MCF 10A (cell line): ENCODE data around the gene NUPR1. TPM values are rescaled to one million over a fixed set of nuclear protein-coding genes. Genes with fewer than 3 reads are reported as not detected.
A peak's percentile ranks its signal among the peaks of the same experiment; 100 is the strongest.

Experiments used
- BruUV-seq: library from RNA; stranded (reverse); fragments of 400-500 nt; replicated peaks from 2 replicates; lab custom pipeline; 2021; lab: Mats Ljungman, UMichigan
- CTCF ChIA-PET: fragments of 300-600 bp; sonication (Branson Sonifier 250); formaldehyde crosslinking; extraction: SDS; loops from one replicate; lab custom pipeline; 2021; ENCODE audit warnings: antibody characterized with exemption, inconsistent platforms; lab: Yijun Ruan, JAX
- POLR2A ChIA-PET: fragments of 300-600, 350-650 bp; sonication (Branson Sonifier 250); formaldehyde crosslinking; extraction: SDS; loops from one replicate; lab custom pipeline; 2020; ENCODE audit warnings: antibody characterized with exemption, inconsistent platforms; lab: Yijun Ruan, JAX
- DNase-seq: peaks from one replicate; pipeline ENCODE4 v3.0.0-alpha.2; 2018; ENCODE audit not compliant: unreplicated experiment
- H3K27ac Mint-ChIP-seq: one replicate; pipeline ENCODE4 v1.8.0; 2022; ENCODE audit warnings: mild to moderate bottlenecking, low read depth, mixed read lengths; ENCODE audit not compliant: unreplicated experiment
- H3K27me3 Mint-ChIP-seq: one replicate; pipeline ENCODE4 v1.8.0; 2022; ENCODE audit warnings: mixed read lengths; ENCODE audit not compliant: insufficient read depth, unreplicated experiment
- H3K36me3 Mint-ChIP-seq: one replicate; pipeline ENCODE4 v1.8.0; 2022; ENCODE audit warnings: mild to moderate bottlenecking, moderate library complexity, mixed read lengths; ENCODE audit not compliant: insufficient read depth, unreplicated experiment
- H3K4me1 Mint-ChIP-seq: one replicate; pipeline ENCODE4 v1.8.0; 2022; ENCODE audit warnings: mixed read lengths; ENCODE audit not compliant: insufficient read depth, unreplicated experiment
- H3K4me3 Mint-ChIP-seq: one replicate; pipeline ENCODE4 v1.8.0; 2022; ENCODE audit warnings: mild to moderate bottlenecking, moderate library complexity, mixed read lengths; ENCODE audit not compliant: unreplicated experiment
- H3K9me3 Mint-ChIP-seq: one replicate; pipeline ENCODE4 v1.8.0; 2022; ENCODE audit warnings: mixed read lengths; ENCODE audit not compliant: unreplicated experiment
- CTCF ChIP-seq: fragments of 200-600 bp; IDR thresholded peaks from one replicate; pipeline ENCODE4 v1.8.0; 2022; ENCODE audit warnings: antibody characterized with exemption, mild to moderate bottlenecking; ENCODE audit not compliant: unreplicated experiment
- intact Hi-C: fragments of 100-400 bp; cut with micrococcal nuclease; formaldehyde crosslinking; loops from 2 replicates; pipeline ENCODE4 v1.14.1; 2022
- total RNA-seq: library from RNA; stranded (reverse); gene quantifications from 2 replicates; pipeline ENCODE4 v1.2.3, GENCODE V29; 2022

NUPR1 gene
- total RNA-seq, 1 experiment from 2014 or later: 291 TPM

DNA sequence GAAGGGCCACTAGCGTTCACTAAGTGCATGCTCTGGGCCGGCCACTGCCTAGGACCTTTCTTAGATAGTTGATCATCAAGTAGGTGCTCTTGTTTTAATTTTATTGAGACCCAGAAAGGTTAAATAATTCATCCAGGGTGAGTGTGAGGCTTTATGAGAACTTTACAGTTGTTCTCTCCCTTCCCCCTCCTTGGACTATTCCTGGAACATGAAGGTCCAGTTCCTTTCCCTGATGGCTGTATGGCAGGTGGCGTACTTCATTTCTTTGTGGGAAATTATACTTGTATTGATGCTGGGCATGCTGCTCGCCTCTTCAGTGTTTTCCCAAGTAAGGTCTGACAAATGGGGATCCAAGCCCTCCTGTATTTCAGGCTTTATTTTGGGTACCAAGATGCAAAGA, 23.4 kb upstream of the NUPR1 start:
- peaks cover 15% of the 10 kb centered on the region for H3K36me3 Mint-ChIP-seq
- ChIA-PET POLR2A (no interaction called here), CTCF (no interaction called here)
- H3K27me3 Mint-ChIP-seq: no peaks in the 10 kb centered on the region
- no peak for TF ChIP-seq CTCF
- no TSS peak for BruUV-seq
- no peak overlapping the region for H3K27ac Mint-ChIP-seq
- DNase-seq: no peak
- no peaks in the 10 kb centered on the region for H3K4me1 Mint-ChIP-seq
- H3K9me3 Mint-ChIP-seq: peaks cover 7% of the 10 kb centered on the region
- intact Hi-C loops: no loop called here
- no peak overlapping the region for H3K4me3 Mint-ChIP-seq

- POLR2A ChIA-PET: no interaction called here
- CTCF ChIA-PET: no interaction called here
- DNase-seq: no peak
- H3K27me3 Mint-ChIP-seq: no peaks in the 10 kb centered on the region
- peaks cover 15% of the 10 kb centered on the region for H3K36me3 Mint-ChIP-seq
- intact Hi-C loops: no loop called here
- no peaks in the 10 kb centered on the region for H3K4me1 Mint-ChIP-seq
- H3K9me3 Mint-ChIP-seq: peaks cover 7% of the 10 kb centered on the region
- H3K4me3 Mint-ChIP-seq: no peak overlapping the region
- BruUV-seq: no TSS peak
- no peak for TF ChIP-seq CTCF
- H3K27ac Mint-ChIP-seq: no peak overlapping the region
Measured at GRCh38 chr16:28561557-28562187, 22.9 kb upstream of the NUPR1 start.

DNA sequence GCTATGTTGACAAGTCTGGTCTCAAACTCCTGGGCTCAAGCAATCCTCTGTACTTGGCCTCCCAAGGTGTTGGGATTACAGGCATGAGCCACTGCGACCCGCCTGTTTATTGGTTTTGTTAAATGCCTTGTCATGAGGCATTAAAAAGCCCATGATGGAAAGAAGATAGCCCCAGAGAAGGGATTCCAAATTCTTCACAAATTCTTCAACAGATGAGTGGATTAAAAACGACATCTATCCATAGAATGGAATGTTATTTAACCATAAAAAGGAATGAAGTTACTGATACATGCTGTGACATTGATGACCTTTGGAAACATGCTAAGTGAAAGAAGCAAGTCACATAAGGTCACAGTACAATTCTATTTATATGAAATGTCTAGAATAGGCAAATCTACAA, 19.7 kb upstream of the NUPR1 start:
- TF ChIP-seq CTCF: no peak
- intact Hi-C loops: no loop called here
- ChIA-PET POLR2A (no interaction called here), CTCF (no interaction called here)
- no peak overlapping the region for H3K4me3 Mint-ChIP-seq
- H3K27me3 Mint-ChIP-seq: no peaks in the 10 kb centered on the region
- no peak for DNase-seq
- H3K4me1 Mint-ChIP-seq: peaks cover 7% of the 10 kb centered on the region
- no peak overlapping the region for H3K27ac Mint-ChIP-seq
- no peaks in the 10 kb centered on the region for H3K9me3 Mint-ChIP-seq
- peaks cover 9% of the 10 kb centered on the region for H3K36me3 Mint-ChIP-seq
- BruUV-seq: no TSS peak

DNA sequence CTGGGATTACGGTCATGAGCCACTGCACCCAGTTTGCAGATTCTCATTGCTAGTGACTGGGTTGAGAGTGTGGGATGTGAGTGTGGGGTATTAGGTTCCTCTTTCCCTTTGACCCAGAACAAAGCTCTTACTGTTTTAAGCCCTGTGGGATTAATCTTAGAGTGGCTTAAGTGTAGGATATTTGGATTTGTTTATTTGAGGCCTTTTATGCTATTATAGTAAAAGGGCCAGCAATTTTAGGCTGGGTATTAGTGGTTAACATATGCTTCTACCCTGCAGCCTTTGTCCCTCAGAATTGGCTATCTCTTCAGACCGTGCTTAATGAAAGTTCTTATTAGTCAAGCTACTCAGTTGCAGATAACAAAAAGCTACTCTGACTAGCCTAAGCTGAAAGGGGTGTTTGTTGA, 18.1 kb upstream of the NUPR1 start:
- Mint-ChIP-seq H3K9me3 (no peaks in the 10 kb centered on the region), H3K4me3 (no peak overlapping the region), H3K27me3 (no peaks in the 10 kb centered on the region), H3K36me3 (peaks cover 9% of the 10 kb centered on the region), H3K27ac (peak overlapping the region; percentile 25), H3K4me1 (peaks cover 7% of the 10 kb centered on the region)
- BruUV-seq: no TSS peak
- intact Hi-C loops: no loop called here
- no peak for DNase-seq
- TF ChIP-seq CTCF: no peak
- ChIA-PET POLR2A (no interaction called here), CTCF (interaction anchor here (0.5 to 0.7 kb wide), 3 partner anchors 13 to 388 kb away, joined by 3 to 4 read pairs (median 3); no protein-coding TSS in a partner anchor)
